Neuron (in vitro differentiated cells): ENCODE measurements around the gene PLAAT1.

Experiments
- H2AFZ ChIP-seq: one replicate; pipeline ENCODE4 v1.6.1; 2013; ENCODE audit warnings: low read depth, mild to moderate bottlenecking, inconsistent platforms, low read length, moderate library complexity
- H3K27me3 ChIP-seq: one replicate; pipeline ENCODE4 v1.6.1; 2013; ENCODE audit warnings: low read length; ENCODE audit not compliant: insufficient read depth
- H3K36me3 ChIP-seq: one replicate; pipeline ENCODE4 v1.6.1; 2013; ENCODE audit warnings: low read length; ENCODE audit not compliant: insufficient read depth
- H3K4me1 ChIP-seq: one replicate; pipeline ENCODE4 v1.6.1; 2013; ENCODE audit warnings: low read length; ENCODE audit not compliant: insufficient read depth
- H3K4me3 ChIP-seq: 2 replicates; pipeline ENCODE4 v1.5.1; 2013; ENCODE audit warnings: mild to moderate bottlenecking, low read length, moderate library complexity
- H3K9me3 ChIP-seq: one replicate; pipeline ENCODE4 v1.6.1; 2013; ENCODE audit warnings: low read length

PLAAT1 gene

DNA sequence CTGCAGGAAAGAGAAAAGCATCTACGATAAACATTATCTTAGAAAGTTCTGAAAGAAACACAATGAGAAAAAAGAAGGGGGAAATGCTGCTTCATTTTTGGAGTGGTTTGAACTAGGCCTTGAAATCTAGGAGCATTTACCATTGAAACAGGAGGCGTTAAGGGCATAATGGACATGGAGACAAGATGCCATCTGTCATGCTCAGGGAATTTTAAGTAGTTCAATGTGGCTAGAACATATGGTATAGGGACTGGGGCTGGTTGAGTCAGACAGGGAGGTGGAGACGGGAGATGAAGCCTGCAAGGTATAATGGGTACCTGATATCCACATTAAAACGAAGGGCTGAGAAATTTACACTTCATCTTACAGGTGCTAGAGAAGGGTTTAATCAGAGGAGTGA lies 10.4 kb upstream of the PLAAT1 start:
- peaks cover 7% of the 10 kb centered on the region for H3K4me1 ChIP-seq
- no peaks in the 10 kb centered on the region for H3K36me3 ChIP-seq
- no peaks in the 10 kb centered on the region for H3K9me3 ChIP-seq
- H3K27me3 ChIP-seq, result no peaks in the 10 kb centered on the region
- H3K4me3 ChIP-seq, result no peak overlapping the region
- no peak overlapping the region for H2AFZ ChIP-seq

DNA sequence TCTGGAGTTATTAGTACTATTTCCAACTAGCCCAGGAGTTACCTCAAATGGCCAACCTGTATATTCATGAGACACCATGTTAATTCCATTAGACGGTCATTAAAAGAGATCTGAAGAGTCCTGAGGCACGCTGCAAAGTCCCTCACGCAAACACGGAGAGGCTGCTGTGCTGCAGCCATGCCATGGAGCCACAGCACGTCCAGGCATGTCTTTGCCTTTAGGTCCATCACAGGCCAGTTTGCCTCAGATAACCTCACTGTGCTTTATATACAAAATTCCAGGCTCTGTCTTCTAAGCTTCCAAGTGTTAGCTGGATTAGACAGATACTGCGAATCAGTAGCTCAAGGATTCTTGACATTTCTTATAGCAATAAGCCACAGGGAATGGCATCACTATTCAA lies 9.8 kb upstream of the PLAAT1 start:
- H3K36me3 ChIP-seq, result no peaks in the 10 kb centered on the region
- H3K27me3 ChIP-seq, result no peaks in the 10 kb centered on the region
- H3K4me3 ChIP-seq, result no peak overlapping the region
- H3K4me1 ChIP-seq, result peaks cover 7% of the 10 kb centered on the region
- no peaks in the 10 kb centered on the region for H3K9me3 ChIP-seq
- H2AFZ ChIP-seq, result no peak overlapping the region

DNA sequence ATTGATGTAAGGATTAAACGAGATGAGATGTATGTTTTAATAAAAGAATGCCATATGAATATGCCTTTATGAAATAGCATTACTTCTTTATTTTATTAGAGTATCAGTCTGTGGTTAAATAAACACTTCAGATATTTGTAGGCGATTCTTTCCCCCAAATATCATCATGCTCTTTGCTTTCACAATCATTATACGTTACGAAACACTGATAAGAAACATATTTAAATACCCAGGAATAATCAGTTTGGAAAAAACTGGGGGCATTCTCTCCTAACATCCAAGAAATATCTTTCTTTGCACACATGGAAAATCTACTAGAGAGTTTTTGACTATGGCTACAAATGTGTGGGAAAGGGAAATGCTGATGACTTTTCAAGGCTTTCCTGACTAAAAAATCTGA lies 4.4 kb upstream of the PLAAT1 start:
- Histone ChIP-seq H2AFZ (no peak overlapping the region), H3K36me3 (no peaks in the 10 kb centered on the region), H3K4me3 (no peak overlapping the region), H3K9me3 (no peaks in the 10 kb centered on the region), H3K27me3 (peaks cover 9% of the 10 kb centered on the region), H3K4me1 (no peaks in the 10 kb centered on the region)

DNA sequence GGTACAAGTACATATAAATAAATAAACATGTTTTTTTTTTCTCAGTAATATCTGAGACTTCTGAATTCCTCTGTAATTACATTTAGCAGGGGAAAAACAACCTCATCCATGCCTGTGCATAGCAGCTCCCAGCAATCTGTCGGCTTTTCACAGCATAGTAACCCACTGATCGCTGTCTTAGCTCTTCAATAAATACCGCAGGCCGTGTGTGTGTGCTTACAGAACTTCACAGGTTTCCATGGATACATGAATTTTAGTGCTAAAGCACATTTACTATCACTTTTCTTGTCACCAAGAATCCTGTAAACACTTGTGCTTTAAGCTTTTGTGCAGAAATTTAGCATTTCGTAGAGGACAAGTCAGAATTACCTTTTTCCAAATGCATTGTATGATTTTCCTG lies 4.0 kb upstream of the PLAAT1 start:
- Histone ChIP-seq H3K27me3 (peaks cover 13% of the 10 kb centered on the region), H2AFZ (no peak overlapping the region), H3K36me3 (no peaks in the 10 kb centered on the region), H3K4me3 (no peak overlapping the region), H3K4me1 (no peaks in the 10 kb centered on the region), H3K9me3 (no peaks in the 10 kb centered on the region)

DNA sequence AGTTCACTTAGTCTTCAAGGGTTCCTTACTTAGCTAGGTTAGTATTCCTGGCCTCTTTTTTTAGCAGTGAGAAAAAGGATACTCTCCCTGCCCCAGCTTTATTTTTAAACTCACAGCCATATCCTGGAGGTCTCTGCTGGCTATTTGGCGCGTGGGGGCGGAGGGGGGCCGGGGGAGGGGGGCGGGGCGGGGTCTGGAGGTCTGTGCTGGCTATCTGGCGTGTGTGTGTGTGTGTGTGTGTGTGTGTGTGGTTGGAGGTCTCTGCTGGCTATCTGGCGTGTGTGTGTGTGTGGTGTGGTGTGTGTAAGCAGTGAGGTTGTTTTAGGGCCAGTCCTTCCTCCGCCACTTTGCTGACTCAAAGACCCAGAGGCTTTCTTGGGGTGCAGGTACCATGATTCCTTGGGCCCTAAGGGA lies 579 bp upstream of the PLAAT1 start:
- H3K9me3 ChIP-seq, result no peaks in the 10 kb centered on the region
- H3K4me1 ChIP-seq, result no peaks in the 10 kb centered on the region
- peak overlapping the region; percentile 53 for H2AFZ ChIP-seq
- peaks cover 22% of the 10 kb centered on the region for H3K27me3 ChIP-seq
- H3K36me3 ChIP-seq, result no peaks in the 10 kb centered on the region
- peak overlapping the region; percentile 47 for H3K4me3 ChIP-seq

DNA sequence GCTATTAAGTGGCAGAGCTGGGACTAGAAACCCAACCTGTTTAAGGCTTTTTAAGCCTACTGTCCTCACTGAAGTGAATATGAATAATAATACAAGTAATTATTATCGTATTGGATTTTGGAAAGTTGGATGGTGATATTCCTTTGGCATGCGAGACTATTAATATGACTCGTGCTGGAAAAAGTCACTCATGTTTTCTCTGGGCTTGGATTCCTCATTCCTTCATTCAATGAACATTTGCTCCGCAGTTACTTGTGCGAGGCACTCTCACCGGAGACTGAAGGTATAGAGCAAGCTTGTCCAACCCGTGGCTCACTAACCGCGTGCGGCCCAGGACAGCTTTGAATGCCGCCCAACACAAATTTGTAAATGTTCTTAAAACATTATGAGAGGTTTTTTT lies 694 bp downstream of the PLAAT1 start:
- Histone ChIP-seq H2AFZ (peak overlapping the region; percentile 67), H3K27me3 (peaks cover 22% of the 10 kb centered on the region), H3K9me3 (no peaks in the 10 kb centered on the region), H3K36me3 (no peaks in the 10 kb centered on the region), H3K4me1 (no peaks in the 10 kb centered on the region), H3K4me3 (peak overlapping the region; percentile 47)

DNA sequence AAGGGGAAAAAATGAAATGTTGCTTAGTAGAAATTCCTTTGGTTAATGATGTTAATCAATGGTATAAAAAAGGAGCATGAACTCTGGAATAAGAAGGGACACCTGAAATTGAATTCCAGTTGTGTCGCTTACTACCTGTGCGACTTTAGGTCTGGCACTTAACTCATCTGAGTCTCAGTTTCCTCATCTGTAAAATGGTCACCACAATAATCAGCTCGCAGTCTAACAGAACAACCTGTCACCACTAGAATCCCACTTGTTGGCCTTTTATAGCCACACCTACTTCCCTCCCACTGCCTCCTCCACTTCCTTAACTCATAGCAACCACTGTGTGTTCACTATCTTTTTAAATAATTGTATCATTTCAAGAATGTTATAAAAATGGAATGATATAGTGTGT lies 2.5 kb downstream of the PLAAT1 start:
- no peak overlapping the region for H3K4me3 ChIP-seq
- H3K27me3 ChIP-seq, result peaks cover 22% of the 10 kb centered on the region
- H3K36me3 ChIP-seq, result no peaks in the 10 kb centered on the region
- no peak overlapping the region for H2AFZ ChIP-seq
- no peaks in the 10 kb centered on the region for H3K9me3 ChIP-seq
- no peaks in the 10 kb centered on the region for H3K4me1 ChIP-seq

DNA sequence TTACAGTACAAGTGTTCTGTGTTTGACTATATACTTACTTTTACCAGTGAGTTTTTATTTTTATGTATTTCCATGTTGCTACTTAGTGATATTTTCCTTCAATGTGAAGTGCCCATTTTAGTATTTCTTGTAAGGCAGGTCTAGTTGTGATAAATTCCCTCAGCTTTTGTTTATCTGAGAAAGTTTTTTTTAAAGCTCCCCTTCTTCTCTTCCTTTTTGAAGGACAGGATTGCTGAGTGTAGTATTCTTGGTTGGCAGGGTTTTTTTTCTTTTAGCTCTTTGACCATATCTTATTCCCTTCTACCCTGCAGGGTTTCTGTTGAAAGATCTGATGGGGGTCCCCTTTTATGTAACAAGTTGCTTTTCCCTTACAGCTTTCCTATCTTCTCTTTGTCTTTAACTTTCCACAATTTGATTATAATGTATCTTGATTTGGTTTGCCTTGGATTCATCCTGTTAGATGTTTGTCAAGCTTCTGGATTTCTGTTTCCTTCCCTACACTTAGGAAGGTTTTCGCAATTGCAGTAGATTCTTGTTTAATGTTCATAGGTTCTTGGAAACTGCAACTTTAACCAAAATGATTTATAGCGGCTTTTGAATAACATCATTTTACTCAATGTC lies 7.9 kb downstream of the PLAAT1 start:
- Histone ChIP-seq H2AFZ (no peak overlapping the region), H3K4me1 (no peaks in the 10 kb centered on the region), H3K4me3 (no peak overlapping the region), H3K36me3 (no peaks in the 10 kb centered on the region), H3K9me3 (peaks cover 2% of the 10 kb centered on the region), H3K27me3 (no peaks in the 10 kb centered on the region)

DNA sequence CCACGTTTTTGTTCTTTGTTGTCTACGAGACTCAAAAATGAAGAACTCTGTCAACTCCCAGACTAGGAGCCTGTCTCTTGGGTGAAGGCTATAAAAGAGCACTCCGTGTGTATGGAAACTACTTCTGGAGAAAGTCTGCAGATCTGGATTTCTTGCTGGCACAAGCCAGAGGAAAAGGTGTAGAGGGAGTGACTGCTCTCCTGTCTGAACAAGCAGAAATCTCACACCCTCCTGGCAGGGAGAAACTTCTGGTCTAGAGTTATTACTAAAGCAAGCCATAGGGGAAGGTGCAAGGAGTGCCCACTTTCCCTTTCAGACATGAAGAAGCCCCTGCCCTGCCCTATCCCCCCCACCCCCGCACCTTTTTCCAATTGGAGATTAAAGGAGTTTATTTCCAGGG lies 9.5 kb downstream of the PLAAT1 start:
- no peak overlapping the region for H2AFZ ChIP-seq
- no peaks in the 10 kb centered on the region for H3K36me3 ChIP-seq
- peaks cover 2% of the 10 kb centered on the region for H3K9me3 ChIP-seq
- no peaks in the 10 kb centered on the region for H3K4me1 ChIP-seq
- H3K4me3 ChIP-seq, result no peak overlapping the region
- H3K27me3 ChIP-seq, result no peaks in the 10 kb centered on the region

DNA sequence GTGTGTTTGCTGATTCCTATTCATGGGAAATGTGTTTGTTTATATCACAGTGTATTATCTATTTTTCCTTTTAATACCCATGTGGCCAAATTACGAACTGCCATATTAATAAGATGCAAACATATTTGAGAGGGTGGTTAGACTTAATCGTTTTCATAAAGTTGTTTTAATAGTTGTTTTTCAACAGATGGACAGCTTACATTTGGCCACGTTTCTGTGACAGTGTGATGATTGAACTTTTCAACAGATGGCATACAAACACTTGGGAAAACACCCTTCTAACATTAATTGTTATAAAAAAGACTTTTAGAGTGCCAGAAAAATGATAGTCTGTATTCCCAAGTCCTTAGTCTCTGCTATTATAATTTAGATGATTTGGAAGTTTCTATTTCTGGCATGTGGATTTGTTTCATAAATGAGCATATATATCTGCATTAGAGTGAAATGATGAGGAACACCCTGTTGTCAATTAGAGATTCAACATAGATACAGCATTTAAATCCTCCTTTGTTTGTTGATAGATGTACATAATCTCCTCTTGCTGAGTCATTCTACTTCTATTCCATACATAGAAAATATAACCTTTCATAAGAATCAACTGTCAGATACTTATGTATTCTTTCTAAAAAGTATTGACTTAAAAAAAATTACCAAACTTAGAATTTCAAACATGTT lies 13.1 kb downstream of the PLAAT1 start:
- no peaks in the 10 kb centered on the region for H3K4me1 ChIP-seq
- no peak overlapping the region for H2AFZ ChIP-seq

DNA sequence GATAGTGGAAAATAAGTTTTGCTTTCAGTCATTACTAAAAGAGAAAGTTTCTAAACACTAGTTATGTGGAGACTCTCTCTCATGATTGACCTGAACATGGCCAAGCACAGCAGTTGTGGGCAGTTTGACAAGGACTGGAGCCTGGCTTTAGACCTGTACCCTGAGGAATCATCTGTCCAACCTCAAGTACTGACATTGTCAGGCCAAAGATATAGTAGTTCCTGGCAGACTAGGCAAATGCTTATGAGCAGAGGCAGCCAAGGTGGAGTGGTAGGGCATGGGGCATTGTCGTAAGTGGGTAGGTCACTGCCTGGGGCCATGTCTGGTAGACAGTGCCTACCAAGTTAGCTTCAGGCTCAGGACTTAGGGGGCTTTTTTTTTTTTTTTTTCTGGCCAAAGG lies 20.9 kb downstream of the PLAAT1 start:
- Histone ChIP-seq H3K27me3 (no peaks in the 10 kb centered on the region), H2AFZ (no peak overlapping the region), H3K4me3 (no peak overlapping the region), H3K4me1 (no peaks in the 10 kb centered on the region), H3K9me3 (no peaks in the 10 kb centered on the region), H3K36me3 (no peaks in the 10 kb centered on the region)

More for the DNA sequence above, 13.1 kb downstream of the PLAAT1 start:
- H3K4me3 ChIP-seq, result no peak overlapping the region
- no peaks in the 10 kb centered on the region for H3K27me3 ChIP-seq
- H3K36me3 ChIP-seq, result no peaks in the 10 kb centered on the region
- H3K9me3 ChIP-seq, result no peaks in the 10 kb centered on the region

DNA sequence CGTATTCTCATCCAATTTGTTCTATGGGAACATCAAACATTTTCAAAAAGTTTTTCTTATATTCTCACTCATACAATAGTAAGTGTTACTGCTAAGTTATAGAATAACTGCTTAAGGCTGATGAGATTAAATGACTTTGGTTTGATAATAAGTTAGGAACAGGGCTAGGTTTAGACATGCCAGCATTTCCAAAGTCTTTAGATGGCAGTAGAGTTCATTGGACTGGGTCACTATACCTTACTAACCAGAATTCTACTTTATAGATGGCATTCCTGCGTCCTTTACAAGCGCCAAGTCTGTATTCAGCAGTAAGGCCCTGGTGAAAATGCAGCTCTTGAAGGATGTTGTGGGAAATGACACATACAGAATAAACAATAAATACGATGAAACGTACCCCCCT lies 21.7 kb downstream of the PLAAT1 start:
- Histone ChIP-seq H3K4me1 (no peaks in the 10 kb centered on the region), H3K9me3 (no peaks in the 10 kb centered on the region), H2AFZ (no peak overlapping the region), H3K4me3 (no peak overlapping the region), H3K27me3 (no peaks in the 10 kb centered on the region), H3K36me3 (no peaks in the 10 kb centered on the region)

DNA sequence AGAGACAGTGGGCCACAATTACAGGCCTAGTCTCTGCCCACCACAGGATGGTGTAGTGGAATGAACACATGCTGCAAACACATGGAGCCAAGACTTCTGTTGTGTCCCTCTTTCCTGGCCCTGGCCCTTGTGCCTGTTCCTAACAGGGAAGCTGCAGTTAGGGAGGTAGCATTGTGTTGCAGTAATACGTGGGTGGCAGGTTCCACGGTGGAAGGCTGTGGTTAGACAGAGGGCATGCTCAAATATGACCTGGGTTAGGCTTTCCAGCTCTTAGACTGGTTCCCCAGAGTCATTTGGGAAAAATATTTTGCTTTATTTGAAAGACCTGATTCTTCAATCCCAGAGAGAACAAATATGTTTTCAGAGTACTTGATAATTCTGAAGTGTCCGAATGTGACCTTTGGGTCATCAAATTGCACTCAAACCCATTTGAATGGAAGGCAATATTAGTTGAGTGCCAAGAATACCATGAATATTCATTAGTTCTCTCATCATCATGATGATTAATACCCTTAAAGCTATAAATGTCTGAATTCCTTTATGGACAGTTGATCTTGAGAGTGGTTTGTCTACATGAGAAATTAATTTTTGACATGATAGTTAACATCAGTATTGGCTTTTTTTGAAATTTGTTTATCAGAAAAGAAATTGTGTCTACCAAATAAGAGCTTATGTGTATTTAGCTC lies 28.5 kb downstream of the PLAAT1 start:
- H3K9me3 ChIP-seq, result no peaks in the 10 kb centered on the region
- no peaks in the 10 kb centered on the region for H3K36me3 ChIP-seq
- H3K4me1 ChIP-seq, result no peaks in the 10 kb centered on the region
- H3K27me3 ChIP-seq, result no peaks in the 10 kb centered on the region
- H3K4me3 ChIP-seq, result no peak overlapping the region
- no peak overlapping the region for H2AFZ ChIP-seq
